ENCODE results near the gene GUSB.

Gene GUSB

DNA sequence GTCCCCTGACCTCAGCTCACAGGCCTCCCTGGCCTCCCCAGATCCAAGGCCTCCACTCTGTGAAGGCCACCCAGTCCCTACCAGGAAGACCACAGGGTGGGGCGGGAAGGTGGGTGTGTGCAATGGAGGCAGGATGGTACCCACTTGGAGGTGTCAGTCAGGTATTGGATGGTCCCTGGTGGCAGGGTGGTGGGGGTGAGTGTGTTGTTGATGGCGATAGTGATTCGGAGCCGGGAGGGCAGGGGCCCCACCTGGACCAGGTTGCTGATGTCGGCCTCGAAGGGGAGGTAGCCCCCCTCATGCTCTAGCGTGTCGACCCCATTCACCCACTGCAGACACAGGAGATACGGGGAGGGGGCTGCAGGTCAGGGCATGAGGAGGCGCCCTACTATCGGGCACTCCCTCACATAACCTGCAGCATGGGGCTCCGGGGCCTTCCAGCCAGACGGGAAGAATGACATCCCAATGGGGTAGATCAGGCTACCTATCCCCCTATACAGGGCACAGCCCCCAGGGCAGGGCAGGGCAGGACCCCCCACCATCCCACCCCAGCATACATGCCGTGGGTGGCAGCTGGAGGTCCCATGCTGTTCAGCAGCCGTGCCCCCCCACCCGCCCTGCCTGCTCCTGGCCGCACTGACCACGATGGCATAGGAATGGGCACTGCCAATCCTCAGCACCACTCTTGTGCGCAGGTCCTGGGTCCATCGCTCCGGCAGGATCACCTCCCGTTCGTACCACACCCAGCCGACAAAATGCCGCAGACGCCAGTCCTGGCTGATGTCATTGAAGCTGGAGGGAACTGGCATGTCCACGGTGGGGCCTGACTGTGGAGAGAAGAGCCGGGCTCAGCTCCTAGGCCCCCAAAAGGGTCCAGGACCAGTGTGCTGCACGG, 2.2 kb downstream of the GUSB start:
- ChIA-PET POLR2A (ENCODE audit: low non-redundant PET) (no interaction called here), CTCF (interaction anchor here (0.6 kb wide), 1 partner anchor 38 kb away, joined by 3 read pairs; no protein-coding TSS in a partner anchor)
- peak overlapping the region; percentile 80 for H3K27ac ChIP-seq
- TF ChIP-seq, protein P1, sequence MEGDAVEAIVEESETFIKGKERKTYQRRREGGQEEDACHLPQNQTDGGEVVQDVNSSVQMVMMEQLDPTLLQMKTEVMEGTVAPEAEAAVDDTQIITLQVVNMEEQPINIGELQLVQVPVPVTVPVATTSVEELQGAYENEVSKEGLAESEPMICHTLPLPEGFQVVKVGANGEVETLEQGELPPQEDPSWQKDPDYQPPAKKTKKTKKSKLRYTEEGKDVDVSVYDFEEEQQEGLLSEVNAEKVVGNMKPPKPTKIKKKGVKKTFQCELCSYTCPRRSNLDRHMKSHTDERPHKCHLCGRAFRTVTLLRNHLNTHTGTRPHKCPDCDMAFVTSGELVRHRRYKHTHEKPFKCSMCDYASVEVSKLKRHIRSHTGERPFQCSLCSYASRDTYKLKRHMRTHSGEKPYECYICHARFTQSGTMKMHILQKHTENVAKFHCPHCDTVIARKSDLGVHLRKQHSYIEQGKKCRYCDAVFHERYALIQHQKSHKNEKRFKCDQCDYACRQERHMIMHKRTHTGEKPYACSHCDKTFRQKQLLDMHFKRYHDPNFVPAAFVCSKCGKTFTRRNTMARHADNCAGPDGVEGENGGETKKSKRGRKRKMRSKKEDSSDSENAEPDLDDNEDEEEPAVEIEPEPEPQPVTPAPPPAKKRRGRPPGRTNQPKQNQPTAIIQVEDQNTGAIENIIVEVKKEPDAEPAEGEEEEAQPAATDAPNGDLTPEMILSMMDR (conservative IDR thresholded peaks at IDR 0.05; ENCODE audit: low read depth): no peak
- DNase-seq (ENCODE audit: low spot score): no peak

DNA sequence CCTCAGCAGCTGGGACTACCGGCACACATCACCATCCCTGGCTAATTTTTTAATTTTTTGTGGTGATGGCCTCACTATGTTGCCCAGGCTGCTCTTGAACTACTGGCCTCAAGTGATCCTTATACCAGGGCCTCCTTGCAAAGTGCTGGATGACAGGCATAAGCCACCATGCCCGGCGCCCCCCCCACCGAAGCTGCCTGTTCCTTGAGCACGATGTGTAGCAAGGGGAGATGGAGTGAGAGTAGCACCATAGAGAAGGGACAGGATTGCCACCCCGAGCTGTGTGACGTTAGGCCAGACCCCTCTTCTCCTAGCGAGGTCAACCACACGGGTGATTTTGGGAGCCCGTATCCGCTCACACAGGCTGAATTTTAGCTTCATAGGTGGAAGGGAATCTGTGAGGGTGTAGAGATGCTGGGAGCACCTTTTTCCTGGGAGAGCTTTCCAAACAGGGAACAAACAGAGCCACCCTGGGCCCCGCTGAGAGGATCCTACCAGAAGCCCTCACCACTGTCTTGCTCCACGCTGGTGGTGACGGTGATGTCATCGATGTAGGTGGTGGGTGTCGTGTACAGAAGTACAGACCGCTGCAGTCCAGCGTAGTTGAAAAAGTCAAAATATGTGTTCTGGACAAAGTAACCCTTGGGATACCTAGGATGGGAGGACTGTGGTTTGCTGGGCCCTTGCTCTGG, 3.0 kb downstream of the GUSB start:
- POLR2A ChIA-PET (ENCODE audit: low non-redundant PET): no interaction called here
- DNase-seq (ENCODE audit: low spot score): no peak
- H3K27ac ChIP-seq: no peak overlapping the region; the same call in 1 of the 2 replicates
- CTCF ChIA-PET: interaction anchor here (0.6 kb wide), 1 partner anchor 39 kb away, joined by 3 read pairs; no protein-coding TSS in a partner anchor
- TF ChIP-seq, protein P1 (conservative IDR thresholded peaks at IDR 0.05; ENCODE audit: low read depth): no peak

DNA sequence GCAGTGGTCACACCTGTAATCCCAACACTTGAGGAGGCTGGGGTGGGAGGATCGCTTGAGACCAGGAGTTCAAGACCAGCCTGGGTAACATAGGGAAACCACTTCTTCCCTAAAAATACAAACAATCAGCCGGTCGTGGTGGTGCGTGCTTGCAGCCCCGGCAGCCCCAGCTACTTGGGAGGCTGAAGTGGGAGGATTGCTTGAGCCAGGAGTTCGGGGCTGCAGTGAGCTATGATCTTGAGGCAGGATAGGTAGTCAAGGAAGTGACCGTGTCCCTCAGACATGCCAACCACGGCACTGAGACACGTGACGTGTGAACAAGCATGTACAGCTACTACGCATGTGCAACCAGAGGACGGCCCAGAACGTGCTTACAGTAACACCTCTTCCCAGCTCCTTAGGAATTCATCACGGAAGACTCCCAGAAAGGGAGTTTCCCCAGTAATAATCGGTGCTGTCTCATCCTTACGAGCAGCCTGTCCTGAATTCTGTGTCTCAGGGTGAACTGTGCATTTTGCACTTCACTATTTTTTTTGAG, 5.3 kb downstream of the GUSB start:
- TF ChIP-seq, protein P1 (conservative IDR thresholded peaks at IDR 0.05; ENCODE audit: low read depth): no peak
- POLR2A ChIA-PET (ENCODE audit: low non-redundant PET): no interaction called here
- DNase-seq (ENCODE audit: low spot score): no peak
- CTCF ChIA-PET: interaction anchor here (0.6 kb wide), 2 partner anchors 129 to 226 kb away, joined by 3 read pairs; no protein-coding TSS in a partner anchor
- H3K27ac ChIP-seq: peak overlapping the region; percentile 22; the same call in 1 of the 2 replicates

DNA sequence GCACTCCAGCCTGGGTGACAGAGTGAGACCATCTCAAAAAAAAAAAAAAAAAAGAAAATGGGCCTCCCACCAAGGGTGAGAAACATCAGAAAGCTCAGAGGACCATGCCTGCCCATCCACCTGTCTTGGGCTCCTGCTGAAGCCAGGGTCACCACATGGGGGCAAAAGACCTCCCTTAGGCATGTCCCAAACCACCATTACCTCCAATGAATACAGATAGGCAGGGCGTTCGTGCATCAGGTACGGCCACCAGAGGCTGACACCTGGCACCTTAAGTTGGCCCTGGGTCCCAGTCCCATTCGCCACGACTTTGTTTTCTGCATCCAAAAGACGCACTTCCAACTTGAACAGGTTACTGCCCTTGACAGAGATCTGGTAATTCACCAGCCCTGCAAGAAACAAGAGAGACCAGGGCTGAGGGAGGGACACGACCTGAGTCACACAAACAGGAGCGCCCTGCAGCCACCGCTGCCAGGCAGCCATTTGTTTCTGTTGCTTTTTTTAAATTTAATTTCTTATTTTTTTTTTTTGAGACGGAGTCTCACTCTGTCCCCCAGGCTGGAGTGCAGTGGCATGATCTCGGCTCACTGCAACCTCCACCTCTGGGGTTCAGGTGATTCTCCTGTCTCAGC, 6.1 kb downstream of the GUSB start:
- DNase-seq (ENCODE audit: low spot score): no peak
- H3K27ac ChIP-seq: no peak overlapping the region
- CTCF ChIA-PET: interaction anchor here (0.6 kb wide), 2 partner anchors 128 to 227 kb away, joined by 3 read pairs; no protein-coding TSS in a partner anchor
- POLR2A ChIA-PET (ENCODE audit: low non-redundant PET): no interaction called here
- TF ChIP-seq, protein P1 (conservative IDR thresholded peaks at IDR 0.05; ENCODE audit: low read depth): no peak

DNA sequence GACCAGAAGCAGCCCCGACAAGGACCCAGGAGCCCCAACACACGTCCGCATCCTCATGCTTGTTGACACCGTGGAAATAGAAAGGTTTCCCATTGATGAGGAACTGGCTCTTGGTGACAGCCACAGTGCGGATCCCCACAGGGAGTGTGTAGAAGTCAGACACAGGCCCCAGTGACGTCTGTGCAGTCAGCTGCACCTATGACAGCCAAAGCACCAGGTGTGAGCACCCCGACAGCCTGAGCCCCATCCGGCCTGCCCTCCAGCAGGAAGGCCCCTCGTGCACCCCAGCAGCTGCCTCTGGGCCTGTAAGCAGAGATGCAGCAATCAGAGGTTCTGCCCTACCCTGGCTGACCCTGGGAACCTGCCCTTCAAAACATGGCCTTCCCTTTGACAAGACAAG, 7.1 kb downstream of the GUSB start:
- ChIA-PET POLR2A (ENCODE audit: low non-redundant PET) (no interaction called here), CTCF (no interaction called here)
- no peak for DNase-seq (ENCODE audit: low spot score)
- H3K27ac ChIP-seq: no peak overlapping the region; the same call in 1 of the 2 replicates
- TF ChIP-seq, protein P1 (conservative IDR thresholded peaks at IDR 0.05; ENCODE audit: low read depth): no peak

Data from RWPE1 (cell line).